ENCODE measurements around the gene NPLOC4. TPM values are rescaled to one million over a fixed set of nuclear protein-coding genes. Genes with fewer than 3 reads are reported as not detected.
A peak's percentile ranks its signal among the peaks of the same experiment; 100 is the strongest.

The NPLOC4 gene
- total and polyA plus RNA-seq, 2 of the 13 experiments (the other 11 are each of a cell fraction or from before 2014, with no cell fraction given): 57.0 to 97.0 TPM

GRCh38 chr17:81511804-81512561 lies 124.9 kb downstream of the NPLOC4 start (continued):
- TF ChIP-seq ZNF839 (CRISPR knock-in tag; IDR thresholded peaks at IDR 0.05; ENCODE audit: borderline replicate concordance) (no peak), MYC (CRISPR knock-in tag; IDR thresholded peaks at IDR 0.05; ENCODE audit: borderline replicate concordance) (no peak), REL (CRISPR knock-in tag; conservative IDR thresholded peaks at IDR 0.05) (0 out of 2 replicates have a peak, but pooled peaks have one; percentile 6), KDM5B (CRISPR knock-in tag; IDR thresholded peaks at IDR 0.05; ENCODE audit: borderline replicate concordance) (peak; percentile 68; the same call in 1 of the 2 replicates), SYNCRIP (IDR thresholded peaks at IDR 0.05; ENCODE audit: insufficient read depth, low read depth, low read length) (no peak), HMGA1 (CRISPR knock-in tag; conservative IDR thresholded peaks at IDR 0.05) (no peak), BCL3 (CRISPR knock-in tag; IDR thresholded peaks at IDR 0.05) (no peak; the same call in 1 of the 2 replicates), BCLAF1 (IDR thresholded peaks at IDR 0.05) (no peak), CEBPZ (IDR thresholded peaks at IDR 0.05; ENCODE audit: low read length) (no peak), HCFC1 (IDR thresholded peaks at IDR 0.05; ENCODE audit: low read depth, low read length) (no peak), GLI4 (CRISPR knock-in tag; IDR thresholded peaks at IDR 0.05; ENCODE audit: borderline replicate concordance) (no peak), ZNF746 (CRISPR knock-in tag; IDR thresholded peaks at IDR 0.05) (no peak; the same call in 1 of the 2 replicates), ZFP36L1 (CRISPR knock-in tag; IDR thresholded peaks at IDR 0.05) (0 out of 2 replicates have a peak, but pooled peaks have one; percentile 17), ZNF33A (CRISPR knock-in tag; IDR thresholded peaks at IDR 0.05; ENCODE audit: borderline replicate concordance) (no peak), TOE1 (CRISPR knock-in tag; IDR thresholded peaks at IDR 0.05) (no peak), MBNL3 (CRISPR knock-in tag; conservative IDR thresholded peaks at IDR 0.05) (no peak), GPN1 (CRISPR knock-in tag; IDR thresholded peaks at IDR 0.05; ENCODE audit: borderline replicate concordance) (no peak), TAF1 (CRISPR knock-in tag; IDR thresholded peaks at IDR 0.05) (no peak), ZNF790 (CRISPR knock-in tag; IDR thresholded peaks at IDR 0.05; ENCODE audit: borderline replicate concordance) (no peak), BRF2 (CRISPR knock-in tag; IDR thresholded peaks at IDR 0.05) (no peak), ZNF282 (IDR thresholded peaks at IDR 0.05; ENCODE audit: partially characterized antibody) (no peak)

Data from HepG2 (cell line).